ENCODE measurements around the gene TSSK3.

DNA sequence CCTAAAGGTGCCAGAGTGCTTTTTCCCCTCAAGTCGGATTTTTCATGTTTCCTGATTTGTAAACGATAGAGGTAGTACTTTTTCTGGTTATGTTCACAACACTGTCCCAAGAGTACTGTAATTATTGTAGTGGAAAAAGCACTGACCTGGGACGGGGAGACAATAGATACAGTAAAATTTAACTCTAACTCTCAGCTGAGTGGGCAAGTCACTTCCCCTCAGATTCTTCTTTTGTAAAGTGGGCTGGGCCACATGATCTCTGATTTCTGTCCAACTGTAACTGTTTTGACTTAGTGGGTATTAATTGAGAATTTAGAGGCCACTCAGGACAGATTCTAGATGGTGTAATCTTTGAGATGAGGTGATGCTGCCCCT, 45.4 kb upstream of the TSSK3 start:
- TF ChIP-seq CBX5 (IDR thresholded peaks at IDR 0.05; ENCODE audit: borderline replicate concordance, low read depth) (no peak), ZNF274 (IDR thresholded peaks at IDR 0.05; ENCODE audit: borderline replicate concordance, low read depth, low read length) (no peak), ZFP36 (IDR thresholded peaks at IDR 0.05; ENCODE audit: low read depth, low read length, partially characterized antibody) (no peak), RAD21 (CRISPR knock-in tag; conservative IDR thresholded peaks at IDR 0.05 in 1 of 2, IDR thresholded peaks at IDR 0.05 in 1 of 2) (no peak), CBX2 (IDR thresholded peaks at IDR 0.05; ENCODE audit: insufficient read depth, low read length, poor library complexity, severe bottlenecking) (no peak), CHD1 (IDR thresholded peaks at IDR 0.05; ENCODE audit: low read length) (no peak), ZNF785 (CRISPR knock-in tag; IDR thresholded peaks at IDR 0.05) (no peak), SIN3A (IDR thresholded peaks at IDR 0.05; ENCODE audit: borderline replicate concordance in 2 of 2, control insufficient read depth in 1 of 2, low read depth in 2 of 2, low read length in 2 of 2) (no peak), ZNF197 (CRISPR knock-in tag; IDR thresholded peaks at IDR 0.05; ENCODE audit: low read depth) (no peak), CC2D1A (IDR thresholded peaks at IDR 0.05) (no peak)
- TF ChIP-seq, protein P1, sequence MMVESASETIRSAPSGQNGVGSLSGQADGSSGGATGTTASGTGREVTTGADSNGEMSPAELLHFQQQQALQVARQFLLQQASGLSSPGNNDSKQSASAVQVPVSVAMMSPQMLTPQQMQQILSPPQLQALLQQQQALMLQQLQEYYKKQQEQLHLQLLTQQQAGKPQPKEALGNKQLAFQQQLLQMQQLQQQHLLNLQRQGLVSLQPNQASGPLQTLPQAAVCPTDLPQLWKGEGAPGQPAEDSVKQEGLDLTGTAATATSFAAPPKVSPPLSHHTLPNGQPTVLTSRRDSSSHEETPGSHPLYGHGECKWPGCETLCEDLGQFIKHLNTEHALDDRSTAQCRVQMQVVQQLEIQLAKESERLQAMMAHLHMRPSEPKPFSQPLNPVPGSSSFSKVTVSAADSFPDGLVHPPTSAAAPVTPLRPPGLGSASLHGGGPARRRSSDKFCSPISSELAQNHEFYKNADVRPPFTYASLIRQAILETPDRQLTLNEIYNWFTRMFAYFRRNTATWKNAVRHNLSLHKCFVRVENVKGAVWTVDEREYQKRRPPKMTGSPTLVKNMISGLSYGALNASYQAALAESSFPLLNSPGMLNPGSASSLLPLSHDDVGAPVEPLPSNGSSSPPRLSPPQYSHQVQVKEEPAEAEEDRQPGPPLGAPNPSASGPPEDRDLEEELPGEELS (CRISPR knock-in tag; IDR thresholded peaks at IDR 0.05; ENCODE audit: borderline replicate concordance) = no peak
